T-cell (primary cell): Measurements from ENCODE around the gene SLC22A7. TPM values are rescaled to one million over a fixed set of nuclear protein-coding genes. Genes with fewer than 3 reads are reported as not detected.

Experiments used
- ATAC-seq, 4 experiments: fragments of 200-7000 bp in 3 of 4; fragments of 150-1000 bp in 1 of 4; cut with Tn5 transposase; replicated peaks in 1 of 4; 1 replicate in 3 of 4; 2 replicates in 1 of 4; pipeline ENCODE4 v1.10.0; 2021; ENCODE audit warnings: moderate library complexity in 3 of 4, mild to moderate bottlenecking in 2 of 4, moderate number of reproducible peaks in 1 of 4
- CTCF ChIA-PET, 2 donors: fragments of 300-600 bp; sonication (Branson Sonifier 250); formaldehyde crosslinking; loops; one replicate each; lab custom pipeline; 2022; ENCODE audit warnings: antibody characterized with exemption in 2 of 2; lab: Charles Lee
- POLR2A ChIA-PET, 2 donors: fragments of 300-600 bp; sonication (Branson Sonifier 250); formaldehyde crosslinking; loops; one replicate each; lab custom pipeline; 2022; ENCODE audit warnings: antibody characterized with exemption in 2 of 2; lab: Charles Lee
- DNase-seq, 35 experiments: peaks; one replicate each; pipeline versions ENCODE4 v3.0.0 to v3.0.0-alpha.2; 2013 to 2023
- H3K27ac ChIP-seq: one replicate; pipeline ENCODE4 v1.5.1; 2013; ENCODE audit warnings: low read length
- H3K27me3 ChIP-seq, 2 experiments: replicated peaks in 1 of 2; 1 replicate in 1 of 2; 2 replicates in 1 of 2; pipeline versions ENCODE4 v1.6.1 to v1.7.0; 2013; ENCODE audit warnings: low read length in 1 of 2, mixed read lengths in 1 of 2; ENCODE audit not compliant: control insufficient read depth in 2 of 2, insufficient read depth in 2 of 2; ENCODE audit errors: extremely low read depth in 1 of 2
- H3K36me3 ChIP-seq, 2 donors: 1 replicate in 1 of 2; 2 replicates in 1 of 2; pipeline versions ENCODE4 v1.6.1 to v1.7.0; 2013; ENCODE audit warnings: low read length in 1 of 2; ENCODE audit not compliant: control insufficient read depth in 2 of 2, insufficient read depth in 1 of 2; ENCODE audit errors: extremely low read depth in 1 of 2
- H3K4me1 ChIP-seq, 2 experiments: 1 replicate in 1 of 2; 2 replicates in 1 of 2; pipeline versions ENCODE4 v1.6.1 to v1.7.0; 2013; ENCODE audit warnings: low read length in 2 of 2, mixed read lengths in 1 of 2; ENCODE audit not compliant: insufficient read depth in 2 of 2, control insufficient read depth in 1 of 2; ENCODE audit errors: extremely low read depth in 1 of 2
- H3K4me3 ChIP-seq, 2 donors: 1 replicate in 1 of 2; 2 replicates in 1 of 2; pipeline versions ENCODE4 v1.5.1 to v1.7.0; 2013; ENCODE audit warnings: mild to moderate bottlenecking in 2 of 2, low read length in 1 of 2, moderate library complexity in 1 of 2; ENCODE audit not compliant: control insufficient read depth in 1 of 2; ENCODE audit errors: extremely low read depth in 1 of 2
- H3K9me3 ChIP-seq: 2 replicates; pipeline ENCODE4 v1.7.0; 2013
- H3K27ac Mint-ChIP-seq, 2 donors: one replicate each; pipeline ENCODE4 v1.8.0; 2020 to 2021; ENCODE audit warnings: mild to moderate bottlenecking in 2 of 2, mixed read lengths in 2 of 2
- H3K27me3 Mint-ChIP-seq, 2 donors: one replicate each; pipeline ENCODE4 v1.8.0; 2021 to 2022; ENCODE audit warnings: mixed read lengths in 2 of 2
- H3K36me3 Mint-ChIP-seq: one replicate; pipeline ENCODE4 v1.8.0; 2021; ENCODE audit warnings: mixed read lengths
- H3K4me1 Mint-ChIP-seq, 3 donors: one replicate each; pipeline ENCODE4 v1.8.0; 2020 to 2022; ENCODE audit warnings: mixed read lengths in 3 of 3, mild to moderate bottlenecking in 1 of 3
- H3K4me3 Mint-ChIP-seq, 3 donors: one replicate each; pipeline ENCODE4 v1.8.0; 2020 to 2022; ENCODE audit warnings: mild to moderate bottlenecking in 3 of 3, mixed read lengths in 3 of 3, moderate library complexity in 3 of 3
- H3K9me3 Mint-ChIP-seq, 3 donors: one replicate each; pipeline ENCODE4 v1.8.0; 2020 to 2022; ENCODE audit warnings: mixed read lengths in 3 of 3
- whole genome bisulfite sequencing: methylation state at CpG from one replicate; pipeline ENCODE4 v1.1.5; 2013; ENCODE audit warnings: missing lambda C conversion rate; ENCODE audit not compliant: insufficient coverage; 5-methylcytosine and 5-hydroxymethylcytosine counted together
- total RNA-seq, 35 experiments: library from RNA in 6 of 35; stranded (reverse) in 6 of 35; fragments of 120-200 nt in 1 of 35; gene quantifications; one replicate each; pipeline versions ENCODE4 v1.2.1 to v1.2.4 and lab custom pipeline; 2013 to 2026

SLC22A7 gene
- total RNA-seq, 5 donors from 2014 or later (not counting 1 experiment from before 2014, with no cell fraction given) = not detected

DNA sequence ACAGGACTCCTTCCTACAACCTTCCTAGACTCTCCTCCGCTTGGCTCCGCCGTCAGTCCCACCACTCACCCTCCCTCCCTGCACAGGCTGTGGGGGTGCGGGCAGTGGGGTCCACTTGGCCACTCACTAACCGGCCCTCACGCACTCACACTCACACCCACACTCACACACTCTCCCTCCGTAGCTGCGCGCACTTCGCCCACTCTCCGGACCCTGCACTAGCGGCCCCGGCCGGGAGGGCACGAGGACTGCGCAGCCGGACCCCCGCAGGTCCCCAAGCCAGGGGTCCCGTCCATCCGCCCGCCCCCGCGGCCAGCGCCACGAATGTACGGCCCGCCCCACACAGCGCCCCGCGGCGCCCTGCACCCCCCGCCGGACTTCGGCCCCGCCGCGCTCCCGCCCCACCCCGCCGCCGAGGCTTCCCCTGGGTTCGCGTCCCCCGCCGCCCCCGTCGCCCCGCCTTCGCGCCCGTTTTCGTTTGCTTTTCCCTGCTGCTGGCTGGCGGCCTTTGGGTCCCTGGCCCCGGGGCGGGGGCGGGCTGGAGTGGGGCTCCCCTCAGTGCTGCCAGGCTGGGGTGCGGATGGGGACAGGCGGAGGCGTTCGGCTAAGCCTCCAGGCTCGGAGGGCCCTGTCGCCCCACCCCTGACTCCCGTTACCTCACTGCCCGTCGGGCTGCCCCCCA is 23.0 kb upstream of the SLC22A7 start:
- Mint-ChIP-seq H3K27me3 (peaks cover 15 to 25% of the 10 kb centered on the region in 2 donors), H3K9me3 (no peaks in the 10 kb centered on the region), H3K4me1 (peaks cover 6 to 20% (median 13%) of the 10 kb centered on the region in 3 donors), H3K27ac (no peak overlapping the region), H3K4me3 (peak overlapping the region; percentile 73 to 91 (median 74)), H3K36me3 (no peaks in the 10 kb centered on the region)
- Histone ChIP-seq H3K36me3 (no peaks in the 10 kb centered on the region), H3K27ac (no peak overlapping the region), H3K9me3 (no peaks in the 10 kb centered on the region), H3K27me3 (peaks cover 0 to 53% of the 10 kb centered on the region in 2 experiments), H3K4me3 (peak overlapping the region; percentile 50 to 61), H3K4me1 (peaks cover 0 to 24% of the 10 kb centered on the region in 2 experiments)
- DNase-seq = peak in 22 of 35 experiments; percentile 1 to 50 (median 18)
- WGBS = 5% methylated on average over 65 of the region's 65 CpGs
- ATAC-seq = peak; percentile 33 to 62 (median 53)
- ChIA-PET CTCF (interaction anchor here in 1 of 2 donors (0.6 kb wide), 1 partner anchor 34 kb away, joined by 4 read pairs; the partner anchor contains the start of gene CRIP3), POLR2A (no interaction called here)

DNA sequence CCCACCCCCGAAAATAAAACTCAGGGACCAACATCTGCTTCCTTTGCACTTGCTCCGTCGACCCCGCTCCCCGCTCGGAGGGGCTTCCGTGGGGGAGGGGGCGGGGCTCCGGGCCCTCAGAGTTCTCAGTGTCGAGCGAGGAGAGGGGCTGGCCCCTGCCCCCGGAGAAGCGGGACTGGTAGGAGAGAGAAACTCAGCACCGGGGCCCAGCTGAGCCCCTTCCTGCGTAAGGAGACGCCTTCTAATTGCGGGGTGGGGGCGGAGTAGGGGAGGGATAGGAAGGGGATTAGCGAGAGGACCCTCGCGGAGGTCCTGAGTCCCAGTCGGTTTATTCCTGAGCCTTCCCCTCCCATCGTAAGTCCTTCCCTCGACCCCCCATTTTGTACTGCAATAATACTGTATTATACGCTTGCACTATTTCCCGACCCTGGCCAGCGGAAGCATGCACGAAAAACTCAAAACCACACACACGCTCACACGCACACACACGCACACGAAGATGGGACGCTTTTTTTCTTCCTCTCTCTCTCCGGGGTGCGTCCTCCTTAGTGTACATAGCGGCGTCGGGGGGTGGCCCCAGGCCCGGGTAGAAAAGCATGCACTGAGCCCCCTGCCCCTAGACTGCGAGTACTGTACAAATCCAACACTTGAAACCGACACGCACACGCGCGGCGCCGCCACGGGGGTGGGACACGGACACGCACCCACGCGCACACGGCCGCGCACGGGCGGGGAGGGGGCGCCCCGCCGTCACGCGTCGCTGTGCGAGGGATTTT is 22.1 kb upstream of the SLC22A7 start:
- POLR2A ChIA-PET = interaction anchor here in 1 of 2 donors (0.6 to 0.7 kb wide), 2 partner anchors 11 to 297 kb away, joined by 4 read pairs; partner anchors contain the start of gene PEX6

DNA sequence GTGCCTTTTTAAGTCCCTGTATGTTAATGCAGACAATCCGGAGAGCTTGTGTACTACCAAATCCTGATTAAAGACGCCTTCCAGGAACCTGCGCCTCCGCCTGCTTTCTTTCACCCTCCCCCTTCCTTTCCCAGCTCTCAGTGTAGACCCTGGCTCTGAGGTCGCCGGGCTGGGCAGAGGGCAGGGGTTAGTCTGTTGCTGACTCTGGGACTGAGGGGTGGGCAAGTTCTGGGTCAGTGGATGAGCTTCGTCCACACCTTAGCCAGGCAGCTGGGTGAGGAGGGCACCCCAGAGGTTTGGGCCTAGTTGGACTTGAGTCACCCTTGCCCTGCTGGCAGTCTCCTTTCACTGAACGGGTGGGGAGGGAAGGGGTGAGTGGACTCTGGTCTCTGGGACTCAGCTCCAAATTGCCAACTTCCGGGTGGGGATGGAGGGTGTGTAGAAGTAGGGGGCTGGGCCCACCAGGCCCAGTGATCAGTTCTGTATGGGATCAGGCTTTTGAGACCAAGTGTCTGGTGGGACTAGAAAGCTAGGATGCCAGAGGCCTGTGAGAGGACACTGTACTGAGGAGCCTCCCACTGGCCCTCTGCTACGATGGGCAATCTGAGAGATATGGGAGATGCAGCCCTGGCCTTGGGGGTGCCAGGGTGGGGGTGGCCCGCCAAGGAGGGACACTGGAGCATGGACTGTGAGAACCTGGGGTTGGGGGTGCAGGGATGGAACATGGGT is 21.3 kb upstream of the SLC22A7 start:
- H3K4me3 ChIP-seq = peak overlapping the region; percentile 50 to 61
- peaks cover 0 to 59% of the 10 kb centered on the region in 2 experiments for H3K27me3 ChIP-seq
- WGBS = 90% methylated on average over 5 of the region's 11 CpGs
- no peaks in the 10 kb centered on the region for H3K9me3 ChIP-seq
- peaks cover 0 to 24% of the 10 kb centered on the region in 2 experiments for H3K4me1 ChIP-seq
- no peaks in the 10 kb centered on the region for H3K36me3 ChIP-seq
- ATAC-seq = no peak
- ChIA-PET CTCF (no interaction called here), POLR2A (interaction anchor here in 1 of 2 donors (0.6 to 0.7 kb wide), 2 partner anchors 12 to 298 kb away, joined by 4 read pairs; partner anchors contain the start of gene PEX6)
- no peak overlapping the region for H3K27ac ChIP-seq
- no peak overlapping the region for H3K27ac Mint-ChIP-seq
- H3K9me3 Mint-ChIP-seq = no peaks in the 10 kb centered on the region
- DNase-seq = no peak
- peaks cover 25 to 36% of the 10 kb centered on the region in 2 donors for H3K27me3 Mint-ChIP-seq
- H3K4me3 Mint-ChIP-seq = peak overlapping the region; percentile 47 to 91 (median 74)
- peaks cover 6 to 17% (median 12%) of the 10 kb centered on the region in 3 donors for H3K4me1 Mint-ChIP-seq
- H3K36me3 Mint-ChIP-seq = no peaks in the 10 kb centered on the region

More for the DNA sequence above, 22.1 kb upstream of the SLC22A7 start:
- Histone ChIP-seq H3K27me3 (peaks cover 0 to 54% of the 10 kb centered on the region in 2 experiments), H3K9me3 (no peaks in the 10 kb centered on the region), H3K4me3 (peak overlapping the region; percentile 50 to 61), H3K27ac (no peak overlapping the region), H3K36me3 (no peaks in the 10 kb centered on the region), H3K4me1 (peaks cover 0 to 24% of the 10 kb centered on the region in 2 experiments)
- peaks cover 21 to 30% of the 10 kb centered on the region in 2 donors for H3K27me3 Mint-ChIP-seq
- peak overlapping the region; percentile 0 to 34 for H3K27ac Mint-ChIP-seq
- CTCF ChIA-PET = interaction anchor here in 1 of 2 donors (0.6 kb wide), 1 partner anchor 33 kb away, joined by 4 read pairs; the partner anchor contains the start of gene CRIP3
- 4% methylated on average over 41 of the region's 64 CpGs for WGBS
- ATAC-seq (peak; percentile 61 to 77 (median 72)), DNase-seq (peak in 34 of 35 experiments; percentile 15 to 74 (median 38))
- no peaks in the 10 kb centered on the region for H3K9me3 Mint-ChIP-seq
- no peaks in the 10 kb centered on the region for H3K36me3 Mint-ChIP-seq
- H3K4me1 Mint-ChIP-seq = peaks cover 6 to 17% (median 12%) of the 10 kb centered on the region in 3 donors
- H3K4me3 Mint-ChIP-seq = peak overlapping the region; percentile 74 to 91 (median 74)

DNA sequence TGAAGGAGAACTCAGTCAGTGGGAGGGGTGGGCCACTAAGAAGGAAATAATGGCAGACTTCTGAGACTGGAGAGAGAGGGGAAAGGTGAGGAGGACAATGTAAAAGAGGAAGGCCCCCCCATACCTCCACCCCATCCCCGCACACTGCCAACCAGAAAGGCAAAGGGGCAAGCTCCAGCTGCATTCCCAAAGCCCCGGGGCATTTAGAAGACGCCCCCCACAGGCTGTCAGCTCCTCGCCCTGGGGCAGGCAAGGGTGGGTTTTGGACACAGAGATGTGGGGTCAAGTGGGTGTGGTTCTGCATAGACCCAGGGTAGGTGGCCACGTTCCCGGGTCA is 20.8 kb upstream of the SLC22A7 start:
- Histone ChIP-seq H3K4me3 (no peak overlapping the region), H3K9me3 (no peaks in the 10 kb centered on the region), H3K4me1 (peaks cover 0 to 24% of the 10 kb centered on the region in 2 experiments), H3K27me3 (peaks cover 0 to 61% of the 10 kb centered on the region in 2 experiments), H3K36me3 (no peaks in the 10 kb centered on the region), H3K27ac (no peak overlapping the region)
- no peak for DNase-seq
- Mint-ChIP-seq H3K27me3 (peaks cover 26 to 39% of the 10 kb centered on the region in 2 donors), H3K9me3 (no peaks in the 10 kb centered on the region), H3K4me3 (peak overlapping the region in 2 of 3 donors; percentile 47 to 91), H3K36me3 (no peaks in the 10 kb centered on the region), H3K4me1 (peaks cover 6 to 17% (median 12%) of the 10 kb centered on the region in 3 donors), H3K27ac (no peak overlapping the region)
- POLR2A ChIA-PET = no interaction called here
- CTCF ChIA-PET = no interaction called here
- no peak for ATAC-seq
- WGBS = 80% methylated on average over 1 of the region's 6 CpGs

DNA sequence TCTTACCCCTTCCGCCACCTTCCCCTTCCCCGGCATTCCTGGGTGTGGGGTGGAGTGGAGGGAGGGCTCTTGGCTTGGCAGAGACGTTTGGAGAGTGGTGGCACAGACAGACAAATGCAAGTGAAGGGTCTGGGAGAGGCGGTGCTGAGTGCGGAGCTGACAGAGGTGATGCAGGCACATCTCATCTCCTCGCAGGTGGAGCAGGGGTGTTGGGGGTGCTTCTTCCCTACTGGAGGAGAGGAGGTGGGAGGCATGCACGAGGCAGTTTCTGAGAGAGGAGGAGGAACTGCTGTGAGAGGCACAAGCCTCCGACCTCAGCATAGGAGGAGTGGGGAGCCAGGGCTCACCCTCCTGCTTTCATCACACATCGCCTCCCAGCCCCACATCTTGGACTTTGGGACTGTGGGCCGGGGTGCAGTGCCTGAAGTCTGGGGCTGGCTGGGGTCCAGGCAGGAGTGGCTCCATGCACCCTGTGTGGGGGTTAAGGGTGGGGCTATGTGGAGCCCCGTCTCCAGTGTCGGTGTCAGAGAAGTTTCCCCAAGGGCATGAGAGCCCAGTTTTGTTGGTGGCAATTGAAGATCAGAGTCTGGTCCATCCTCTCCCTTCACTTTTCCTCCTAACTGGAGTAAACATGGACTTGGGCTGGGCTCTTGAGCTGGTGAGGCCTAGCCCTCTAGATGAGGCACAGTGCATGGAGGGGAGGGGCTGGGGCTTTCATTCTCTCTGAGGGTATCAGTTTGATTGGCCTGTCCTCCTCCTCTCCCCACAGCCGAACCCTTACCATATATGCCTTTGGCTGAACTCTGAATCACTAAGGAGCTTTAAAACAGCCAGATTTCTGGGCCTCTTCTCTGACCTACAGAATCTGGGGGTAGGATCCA is 20.2 kb upstream of the SLC22A7 start:
- Mint-ChIP-seq H3K27ac (no peak overlapping the region), H3K4me1 (peaks cover 6 to 17% (median 12%) of the 10 kb centered on the region in 3 donors), H3K9me3 (no peaks in the 10 kb centered on the region), H3K36me3 (no peaks in the 10 kb centered on the region), H3K27me3 (peaks cover 30 to 45% of the 10 kb centered on the region in 2 donors), H3K4me3 (no peak overlapping the region)
- POLR2A ChIA-PET = interaction anchor here in 1 of 2 donors (0.6 kb wide), 1 partner anchor 23 kb away, joined by 4 read pairs; no protein-coding TSS in a partner anchor
- Histone ChIP-seq H3K9me3 (no peaks in the 10 kb centered on the region), H3K27me3 (peaks cover 0 to 67% of the 10 kb centered on the region in 2 experiments), H3K4me1 (peaks cover 0 to 24% of the 10 kb centered on the region in 2 experiments), H3K4me3 (no peak overlapping the region), H3K27ac (no peak overlapping the region), H3K36me3 (no peaks in the 10 kb centered on the region)
- ATAC-seq = no peak
- 93% methylated on average over 5 of the region's 13 CpGs for WGBS
- CTCF ChIA-PET = no interaction called here
- DNase-seq = no peak
